SK-N-SH (cell line): ENCODE results near the gene ZNF605. TPM values are rescaled to one million over a fixed set of nuclear protein-coding genes. Genes with fewer than 3 reads are reported as not detected.

ENCODE experiments used
- CTCF ChIA-PET: fragments of 300-600, 350-600 bp; formaldehyde crosslinking; extraction: SDS; loops from one replicate; lab custom pipeline; 2021; lab: Yijun Ruan, JAX
- POLR2A ChIA-PET: fragments of 350-600 bp; sonication (Branson Sonifier 250); formaldehyde crosslinking; extraction: SDS; loops from one replicate; lab custom pipeline; 2020; ENCODE audit warnings: antibody characterized with exemption, inconsistent platforms; lab: Yijun Ruan, JAX
- DNase-seq: peaks from one replicate; pipeline ENCODE4 v3.0.0; 2012
- H2AFZ ChIP-seq: fragments of 200-600 bp; sonication (generic); 2 replicates; pipeline ENCODE4 v1.8.1; 2016; ENCODE audit warnings: antibody characterized with exemption, mild to moderate bottlenecking, low read depth
- H3F3A ChIP-seq: fragments of 200-600 bp; sonication (generic); replicated peaks from 2 replicates; pipeline ENCODE3; 2016; ENCODE audit warnings: antibody characterized with exemption, mild to moderate bottlenecking; ENCODE audit not compliant: insufficient read depth
- H3K27ac ChIP-seq, 2 experiments: fragments of 200-500 bp in 1 of 2; fragments of 200-600 bp in 1 of 2; sonication (Bioruptor generic) in 1 of 2; sonication (generic), shearing (Covaris generic) in 1 of 2; 2 replicates each; pipeline versions ENCODE4 v1.5.1 to v1.6.1; 2014 to 2016; ENCODE audit warnings: low read depth in 2 of 2, inconsistent platforms in 1 of 2, low read length in 1 of 2, mild to moderate bottlenecking in 1 of 2, mixed read lengths in 1 of 2
- H3K27me3 ChIP-seq: fragments of 200-600 bp; sonication (generic), shearing (Covaris generic); 2 replicates; pipeline ENCODE4 v1.6.1; 2016; ENCODE audit warnings: mixed run types; ENCODE audit not compliant: insufficient read depth
- H3K36me3 ChIP-seq, 2 experiments: fragments of 200-500 bp in 1 of 2; fragments of 200-600 bp in 1 of 2; sonication (Bioruptor generic) in 1 of 2; sonication (generic) in 1 of 2; replicated peaks in 1 of 2; 2 replicates each; pipeline versions ENCODE3 to v1.5.1; 2014 to 2016; ENCODE audit warnings: low read length in 1 of 2, mild to moderate bottlenecking in 1 of 2; ENCODE audit not compliant: insufficient read depth in 2 of 2, control insufficient read depth in 1 of 2
- H3K4me1 ChIP-seq, 2 experiments: fragments of 200-500 bp in 1 of 2; fragments of 200-600 bp in 1 of 2; sonication (Bioruptor generic) in 1 of 2; sonication (generic), shearing (Covaris generic) in 1 of 2; 2 replicates each; pipeline versions ENCODE4 v1.5.1 to v1.6.1; 2014 to 2016; ENCODE audit warnings: low read depth in 1 of 2, low read length in 1 of 2, mixed run types in 1 of 2; ENCODE audit not compliant: insufficient read depth in 2 of 2, control insufficient read depth in 1 of 2
- H3K4me2 ChIP-seq: fragments of 200-600 bp; sonication (generic), shearing (Covaris generic); 2 replicates; pipeline ENCODE4 v1.6.1; 2017; ENCODE audit warnings: mixed run types
- H3K4me3 ChIP-seq, 2 experiments: fragments of 200-500 bp in 1 of 2; fragments of 200-600 bp in 1 of 2; sonication (Bioruptor generic) in 1 of 2; sonication (generic), shearing (Covaris generic) in 1 of 2; 2 replicates each; pipeline versions ENCODE4 v1.5.1 to v1.8.1; 2014 to 2016; ENCODE audit warnings: low read depth in 2 of 2, inconsistent platforms in 1 of 2, low read length in 1 of 2, mild to moderate bottlenecking in 1 of 2, mixed read lengths in 1 of 2, moderate library complexity in 1 of 2
- H3K79me2 ChIP-seq: fragments of 200-600 bp; sonication (generic); 2 replicates; pipeline ENCODE4 v1.8.1; 2017; ENCODE audit warnings: mild to moderate bottlenecking; ENCODE audit not compliant: insufficient read depth
- H3K9ac ChIP-seq: fragments of 200-600 bp; sonication (generic); 2 replicates; pipeline ENCODE4 v1.6.1; 2017; ENCODE audit warnings: mixed run types
- H3K9me2 ChIP-seq: fragments of 200-600 bp; sonication (generic); 2 replicates; pipeline ENCODE4 v1.6.1; 2017; ENCODE audit warnings: mixed run types
- H3K9me3 ChIP-seq: fragments of 200-600 bp; sonication (generic); 2 replicates; pipeline ENCODE4 v1.6.1; 2017; ENCODE audit warnings: mixed run types, mild to moderate bottlenecking, moderate library complexity
- H4K20me1 ChIP-seq: fragments of 200-600 bp; sonication (generic); 2 replicates; pipeline ENCODE4 v1.6.1; 2017; ENCODE audit warnings: mild to moderate bottlenecking, mixed run types; ENCODE audit not compliant: insufficient read depth
- FOSL2 ChIP-seq: IDR thresholded peaks from 2 replicates; pipeline ENCODE4 v1.4.0; 2012; ENCODE audit warnings: low read depth, mild to moderate bottlenecking, moderate library complexity, borderline replicate concordance
- FOXJ3 ChIP-seq: sonication (generic); formaldehyde crosslinking; IDR thresholded peaks from 2 replicates; pipeline ENCODE4 v1.5.1; 2020; ENCODE audit warnings: mild to moderate bottlenecking, missing genetic modification reagents
- FOXM1 ChIP-seq: IDR thresholded peaks from 2 replicates; pipeline ENCODE4 v1.4.0; 2012; ENCODE audit warnings: low read depth, mild to moderate bottlenecking
- GABPA ChIP-seq: IDR thresholded peaks from 2 replicates; pipeline ENCODE4 v1.4.0; 2012; ENCODE audit warnings: low read depth, mild to moderate bottlenecking
- GATA2 ChIP-seq: sonication (generic); formaldehyde crosslinking; IDR thresholded peaks from 2 replicates; pipeline ENCODE4 v1.5.0; 2020; ENCODE audit warnings: mild to moderate bottlenecking, missing genetic modification reagents
- IRF3 ChIP-seq: fragments of 150-350 bp; IDR thresholded peaks from 2 replicates; pipeline ENCODE4 v1.6.1; 2016; ENCODE audit warnings: mild to moderate bottlenecking, low read depth, low read length
- JUND ChIP-seq: IDR thresholded peaks from 2 replicates; pipeline ENCODE4 v1.4.0; 2012
- MXI1 ChIP-seq: IDR thresholded peaks from 2 replicates; pipeline ENCODE4 v1.6.1; 2012; ENCODE audit warnings: mild to moderate bottlenecking, low read depth, low read length, improper control_type of control experiment
- NFIC ChIP-seq: IDR thresholded peaks from 2 replicates; pipeline ENCODE4 v1.4.0; 2012; ENCODE audit warnings: borderline replicate concordance
- RAD21 ChIP-seq: IDR thresholded peaks from 2 replicates; pipeline ENCODE4 v1.6.1; 2012; ENCODE audit warnings: mild to moderate bottlenecking, low read length
- SMC3 ChIP-seq: IDR thresholded peaks from 2 replicates; pipeline ENCODE4 v1.6.1; 2012; ENCODE audit warnings: low read depth, low read length, improper control_type of control experiment
- WGBS: methylation state at CpG from one replicate; pipeline ENCODE4 v1.1.6; 2017; ENCODE audit warnings: low lambda C conversion rate; 5-methylcytosine and 5-hydroxymethylcytosine counted together
- polyA plus RNA-seq, 3 experiments: library from polyadenylated mRNA; depleted of rRNA; stranded (reverse); fragments of >200 nt; gene quantifications; 2 replicates each; pipeline ENCODE4 v1.2.3, GENCODE V29; 2012
- TF ChIP-seq, protein P1 (sequence below): fragments of 150-350 bp; IDR thresholded peaks from 2 replicates; pipeline ENCODE4 v1.6.1; 2017; ENCODE audit warnings: antibody characterized with exemption, low read length, low read depth, borderline replicate concordance
- TF ChIP-seq, protein P2 (sequence below): IDR thresholded peaks from 2 replicates; pipeline ENCODE4 v1.6.1; 2012; ENCODE audit warnings: mild to moderate bottlenecking, low read depth, low read length, moderate library complexity
- TF ChIP-seq, protein P3 (sequence below): IDR thresholded peaks from 2 replicates; pipeline ENCODE4; 2012
- TF ChIP-seq, protein P4 (sequence below): IDR thresholded peaks from 2 replicates; pipeline ENCODE4 v1.4.0; 2012; ENCODE audit warnings: low read depth, borderline replicate concordance

The ZNF605 gene
- polyA plus RNA-seq, 1 of the 3 experiments (the other 2 are of a cell fraction) = 4.0 TPM

DNA sequence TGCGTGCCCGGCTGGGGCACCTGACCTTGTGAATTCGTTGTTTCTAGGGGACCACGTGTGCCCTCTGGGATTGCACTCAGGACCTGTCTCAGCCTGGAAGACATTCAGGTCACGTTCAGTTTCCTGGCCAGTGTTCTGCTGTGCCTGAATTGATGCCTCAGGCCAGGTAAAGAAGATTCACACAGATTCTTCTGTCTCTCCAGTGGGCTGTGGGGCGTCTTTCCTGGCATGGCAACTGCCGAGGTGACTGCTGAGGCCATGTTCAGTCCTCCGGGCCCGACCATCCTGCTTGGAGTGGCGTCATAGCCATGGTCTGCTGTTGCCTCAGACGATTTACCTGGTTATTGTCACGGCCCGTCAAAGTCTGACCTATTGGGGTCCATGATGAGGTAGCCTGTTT lies 13.5 kb downstream of the ZNF605 start:
- ChIA-PET POLR2A (no interaction called here), CTCF (no interaction called here)
- Histone ChIP-seq H3K9ac (no peak overlapping the region), H3K27me3 (no peaks in the 10 kb centered on the region), H3K27ac (no peak overlapping the region), H3F3A (no peaks in the 10 kb centered on the region), H4K20me1 (no peaks in the 10 kb centered on the region), H3K9me3 (no peaks in the 10 kb centered on the region), H3K4me3 (peak overlapping the region in 1 of 2 experiments; percentile 1; a peak in 1 of 4 replicates), H3K4me2 (no peak overlapping the region), H3K9me2 (no peaks in the 10 kb centered on the region), H3K79me2 (no peaks in the 10 kb centered on the region), H3K4me1 (no peaks in the 10 kb centered on the region), H3K36me3 (peaks cover 30 to 31% of the 10 kb centered on the region in 2 experiments), H2AFZ (no peak overlapping the region)
- 91% methylated on average over 6 of the region's 13 CpGs for WGBS
- TF ChIP-seq, protein P1, sequence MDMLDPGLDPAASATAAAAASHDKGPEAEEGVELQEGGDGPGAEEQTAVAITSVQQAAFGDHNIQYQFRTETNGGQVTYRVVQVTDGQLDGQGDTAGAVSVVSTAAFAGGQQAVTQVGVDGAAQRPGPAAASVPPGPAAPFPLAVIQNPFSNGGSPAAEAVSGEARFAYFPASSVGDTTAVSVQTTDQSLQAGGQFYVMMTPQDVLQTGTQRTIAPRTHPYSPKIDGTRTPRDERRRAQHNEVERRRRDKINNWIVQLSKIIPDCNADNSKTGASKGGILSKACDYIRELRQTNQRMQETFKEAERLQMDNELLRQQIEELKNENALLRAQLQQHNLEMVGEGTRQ = no peak
- TF ChIP-seq FOSL2 = no peak
- TF ChIP-seq GATA2 = no peak
- no peak for TF ChIP-seq SMC3
- TF ChIP-seq MXI1 = no peak
- TF ChIP-seq RAD21 = no peak
- TF ChIP-seq, protein P2, sequence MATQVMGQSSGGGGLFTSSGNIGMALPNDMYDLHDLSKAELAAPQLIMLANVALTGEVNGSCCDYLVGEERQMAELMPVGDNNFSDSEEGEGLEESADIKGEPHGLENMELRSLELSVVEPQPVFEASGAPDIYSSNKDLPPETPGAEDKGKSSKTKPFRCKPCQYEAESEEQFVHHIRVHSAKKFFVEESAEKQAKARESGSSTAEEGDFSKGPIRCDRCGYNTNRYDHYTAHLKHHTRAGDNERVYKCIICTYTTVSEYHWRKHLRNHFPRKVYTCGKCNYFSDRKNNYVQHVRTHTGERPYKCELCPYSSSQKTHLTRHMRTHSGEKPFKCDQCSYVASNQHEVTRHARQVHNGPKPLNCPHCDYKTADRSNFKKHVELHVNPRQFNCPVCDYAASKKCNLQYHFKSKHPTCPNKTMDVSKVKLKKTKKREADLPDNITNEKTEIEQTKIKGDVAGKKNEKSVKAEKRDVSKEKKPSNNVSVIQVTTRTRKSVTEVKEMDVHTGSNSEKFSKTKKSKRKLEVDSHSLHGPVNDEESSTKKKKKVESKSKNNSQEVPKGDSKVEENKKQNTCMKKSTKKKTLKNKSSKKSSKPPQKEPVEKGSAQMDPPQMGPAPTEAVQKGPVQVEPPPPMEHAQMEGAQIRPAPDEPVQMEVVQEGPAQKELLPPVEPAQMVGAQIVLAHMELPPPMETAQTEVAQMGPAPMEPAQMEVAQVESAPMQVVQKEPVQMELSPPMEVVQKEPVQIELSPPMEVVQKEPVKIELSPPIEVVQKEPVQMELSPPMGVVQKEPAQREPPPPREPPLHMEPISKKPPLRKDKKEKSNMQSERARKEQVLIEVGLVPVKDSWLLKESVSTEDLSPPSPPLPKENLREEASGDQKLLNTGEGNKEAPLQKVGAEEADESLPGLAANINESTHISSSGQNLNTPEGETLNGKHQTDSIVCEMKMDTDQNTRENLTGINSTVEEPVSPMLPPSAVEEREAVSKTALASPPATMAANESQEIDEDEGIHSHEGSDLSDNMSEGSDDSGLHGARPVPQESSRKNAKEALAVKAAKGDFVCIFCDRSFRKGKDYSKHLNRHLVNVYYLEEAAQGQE = no peak
- TF ChIP-seq FOXM1 = no peak
- DNase-seq = no peak

- H3K36me3 ChIP-seq = peaks cover 30 to 31% of the 10 kb centered on the region in 2 experiments
- ChIA-PET CTCF (no interaction called here), POLR2A (no interaction called here)
- peaks cover 4% of the 10 kb centered on the region; the same call in 1 of the 2 replicates for H3K9me3 ChIP-seq
- no peak overlapping the region for H3K9ac ChIP-seq
- no peaks in the 10 kb centered on the region for H4K20me1 ChIP-seq
- no peak for DNase-seq
- no peak overlapping the region for H3K4me2 ChIP-seq
- no peaks in the 10 kb centered on the region for H3K27me3 ChIP-seq
- H3K79me2 ChIP-seq = no peaks in the 10 kb centered on the region
- H3K4me1 ChIP-seq = no peaks in the 10 kb centered on the region
- no peaks in the 10 kb centered on the region for H3K9me2 ChIP-seq
- H2AFZ ChIP-seq = no peak overlapping the region
- 92% methylated on average over 32 of the region's 34 CpGs for WGBS
- H3K27ac ChIP-seq = no peak overlapping the region
- H3F3A ChIP-seq = peaks cover 4% of the 10 kb centered on the region
- H3K4me3 ChIP-seq = peak overlapping the region in 1 of 2 experiments; percentile 19; a peak in 1 of 4 replicates
- TF ChIP-seq NFIC (no peak), JUND (no peak), IRF3 (no peak), FOSL2 (no peak), GABPA (no peak), FOXJ3 (CRISPR knock-in tag) (no peak)
- TF ChIP-seq, protein P3, sequence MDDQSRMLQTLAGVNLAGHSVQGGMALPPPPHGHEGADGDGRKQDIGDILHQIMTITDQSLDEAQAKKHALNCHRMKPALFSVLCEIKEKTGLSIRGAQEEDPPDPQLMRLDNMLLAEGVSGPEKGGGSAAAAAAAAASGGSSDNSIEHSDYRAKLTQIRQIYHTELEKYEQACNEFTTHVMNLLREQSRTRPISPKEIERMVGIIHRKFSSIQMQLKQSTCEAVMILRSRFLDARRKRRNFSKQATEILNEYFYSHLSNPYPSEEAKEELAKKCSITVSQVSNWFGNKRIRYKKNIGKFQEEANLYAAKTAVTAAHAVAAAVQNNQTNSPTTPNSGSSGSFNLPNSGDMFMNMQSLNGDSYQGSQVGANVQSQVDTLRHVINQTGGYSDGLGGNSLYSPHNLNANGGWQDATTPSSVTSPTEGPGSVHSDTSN = no peak
- TF ChIP-seq, protein P2 = no peak
- TF ChIP-seq, protein P4, sequence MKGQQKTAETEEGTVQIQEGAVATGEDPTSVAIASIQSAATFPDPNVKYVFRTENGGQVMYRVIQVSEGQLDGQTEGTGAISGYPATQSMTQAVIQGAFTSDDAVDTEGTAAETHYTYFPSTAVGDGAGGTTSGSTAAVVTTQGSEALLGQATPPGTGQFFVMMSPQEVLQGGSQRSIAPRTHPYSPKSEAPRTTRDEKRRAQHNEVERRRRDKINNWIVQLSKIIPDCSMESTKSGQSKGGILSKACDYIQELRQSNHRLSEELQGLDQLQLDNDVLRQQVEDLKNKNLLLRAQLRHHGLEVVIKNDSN = no peak
These were observed 14.7 kb downstream of the ZNF605 start for GRCh38 chr12:132941336-132941954.
